Stimulated activated CD8-positive, alpha-beta memory T cell treated with anti-CD3 and anti-CD28 coated beads, Interleukin-2, amount 100 ng/mL, for 1 hour (primary cell): ENCODE data around the gene IRS1.

Experiments
- DNase-seq, 2 donors: peaks; one replicate each; pipeline ENCODE4 v3.0.0-alpha.2; 2020; ENCODE audit warnings: low read depth in 2 of 2

Gene IRS1

GRCh38 chr2:226727251-226727650 is 72.4 kb downstream of the IRS1 start:
- DNase-seq: no peak

GRCh38 chr2:226726546-226726945 is 73.1 kb downstream of the IRS1 start:
- DNase-seq: no peak

- DNase-seq: no peak
These were observed 74.3 kb downstream of the IRS1 start for GRCh38 chr2:226725126-226725860.

- DNase-seq: no peak
These were observed 78.1 kb downstream of the IRS1 start for GRCh38 chr2:226721541-226721940.

- no peak for DNase-seq
These were observed 78.7 kb downstream of the IRS1 start for GRCh38 chr2:226720948-226721347.

- DNase-seq: no peak
These were observed 81.9 kb downstream of the IRS1 start for GRCh38 chr2:226717719-226718118.

- DNase-seq: no peak
These were observed 83.5 kb downstream of the IRS1 start for GRCh38 chr2:226716126-226716525.

- DNase-seq: no peak
These were observed 84.2 kb downstream of the IRS1 start for GRCh38 chr2:226715347-226715990.

GRCh38 chr2:226712941-226713340 is 86.7 kb downstream of the IRS1 start:
- DNase-seq: no peak

GRCh38 chr2:226711606-226712296 is 87.9 kb downstream of the IRS1 start:
- no peak for DNase-seq

- no peak for DNase-seq
These were observed 92.1 kb downstream of the IRS1 start for GRCh38 chr2:226707499-226707898.

- DNase-seq: no peak
These were observed 93.7 kb downstream of the IRS1 start for GRCh38 chr2:226705965-226706364.

GRCh38 chr2:226705133-226705886 is 94.3 kb downstream of the IRS1 start:
- no peak for DNase-seq

- DNase-seq: no peak
These were observed 96.1 kb downstream of the IRS1 start for GRCh38 chr2:226703514-226703913.

GRCh38 chr2:226702376-226702775 is 97.2 kb downstream of the IRS1 start:
- DNase-seq: no peak

- DNase-seq: no peak
These were observed 98.6 kb downstream of the IRS1 start for GRCh38 chr2:226701052-226701451.

GRCh38 chr2:226699321-226699720 is 100.3 kb downstream of the IRS1 start:
- no peak for DNase-seq

- no peak for DNase-seq
These were observed 100.9 kb downstream of the IRS1 start for GRCh38 chr2:226698671-226699070.

- DNase-seq: no peak
These were observed 104.9 kb downstream of the IRS1 start for GRCh38 chr2:226694586-226695284.

- DNase-seq: no peak
These were observed 105.5 kb downstream of the IRS1 start for GRCh38 chr2:226694149-226694548.

- DNase-seq: no peak
These were observed 106.1 kb downstream of the IRS1 start for GRCh38 chr2:226693521-226693920.
